Fibroblast of lung (primary cell): ENCODE measurements around the gene ELOVL3.

Source experiments
- CTCF ChIP-seq, 2 donors: IDR thresholded peaks in 1 of 2; conservative IDR thresholded peaks in 1 of 2; 1 replicate in 1 of 2; 2 replicates in 1 of 2; pipeline ENCODE4 v1.5.1; 2011 to 2012; ENCODE audit warnings: low read length in 2 of 2, control low read depth in 1 of 2, inconsistent platforms in 1 of 2, low read depth in 1 of 2, mild to moderate bottlenecking in 1 of 2
- EZH2 ChIP-seq: IDR thresholded peaks from 2 replicates; pipeline ENCODE4 v1.5.1; 2012; ENCODE audit warnings: low read length, control low read depth, mild to moderate bottlenecking; ENCODE audit errors: missing control alignments

- TF ChIP-seq EZH2 (no peak), CTCF (conservative IDR thresholded peaks at IDR 0.05 in 1 of 2, IDR thresholded peaks at IDR 0.05 in 1 of 2; ENCODE audit: low read depth in 1 of 2, low read length in 2 of 2) (no peak)
Measured at GRCh38 chr10:102242118-102242485, 16.0 kb downstream of the ELOVL3 start.
